Glutamatergic neuron (in vitro differentiated cells): ENCODE measurements around the gene STMN3. TPM values are rescaled to one million over a fixed set of nuclear protein-coding genes. Genes with fewer than 3 reads are reported as not detected.
"Not testable (repeated sequence)": the region's sequence is repeated elsewhere in the genome, so short reads cannot be mapped to it uniquely, and the experiment has no call there.

ENCODE experiments used
- DNase-seq: peaks from one replicate; pipeline ENCODE4 v3.0.0; 2022
- H3K27ac Mint-ChIP-seq: one replicate; pipeline ENCODE4 v1.8.0; 2020; ENCODE audit warnings: mild to moderate bottlenecking, mixed read lengths, inconsistent platforms; ENCODE audit not compliant: unreplicated experiment
- H3K27me3 Mint-ChIP-seq: one replicate; pipeline ENCODE4 v1.8.0; 2020; ENCODE audit warnings: mild to moderate bottlenecking, moderate library complexity, mixed read lengths, inconsistent platforms; ENCODE audit not compliant: unreplicated experiment
- H3K36me3 Mint-ChIP-seq: one replicate; pipeline ENCODE4 v1.8.0; 2020; ENCODE audit warnings: mild to moderate bottlenecking, mixed read lengths, inconsistent platforms; ENCODE audit not compliant: unreplicated experiment
- H3K4me1 Mint-ChIP-seq: one replicate; pipeline ENCODE4 v1.8.0; 2020; ENCODE audit warnings: mild to moderate bottlenecking, low read depth, mixed read lengths, inconsistent platforms; ENCODE audit not compliant: unreplicated experiment
- H3K4me3 Mint-ChIP-seq: one replicate; pipeline ENCODE4 v1.8.0; 2020; ENCODE audit warnings: mild to moderate bottlenecking, mixed read lengths, inconsistent platforms; ENCODE audit not compliant: unreplicated experiment
- H3K9me3 Mint-ChIP-seq: one replicate; pipeline ENCODE4 v1.8.0; 2020; ENCODE audit warnings: mild to moderate bottlenecking, moderate library complexity, mixed read lengths, inconsistent platforms; ENCODE audit not compliant: unreplicated experiment
- total RNA-seq: library from RNA; stranded (reverse); fragmentation: NEBNext Ultra II Directional; extraction: Animal tissue kit (Norgen Biotek cat#: 25700); gene quantifications from one replicate; pipeline ENCODE4 v1.2.1, GENCODE V29; 2021; ENCODE audit not compliant: unreplicated experiment
- TF ChIP-seq, protein P1 (sequence below): fragments of 200-600 bp; sonication (generic); IDR thresholded peaks from one replicate; pipeline ENCODE4 v1.5.0; 2021; ENCODE audit not compliant: partially characterized antibody, unreplicated experiment

STMN3 gene
- total RNA-seq, 1 donor from 2014 or later, result 459 TPM

DNA sequence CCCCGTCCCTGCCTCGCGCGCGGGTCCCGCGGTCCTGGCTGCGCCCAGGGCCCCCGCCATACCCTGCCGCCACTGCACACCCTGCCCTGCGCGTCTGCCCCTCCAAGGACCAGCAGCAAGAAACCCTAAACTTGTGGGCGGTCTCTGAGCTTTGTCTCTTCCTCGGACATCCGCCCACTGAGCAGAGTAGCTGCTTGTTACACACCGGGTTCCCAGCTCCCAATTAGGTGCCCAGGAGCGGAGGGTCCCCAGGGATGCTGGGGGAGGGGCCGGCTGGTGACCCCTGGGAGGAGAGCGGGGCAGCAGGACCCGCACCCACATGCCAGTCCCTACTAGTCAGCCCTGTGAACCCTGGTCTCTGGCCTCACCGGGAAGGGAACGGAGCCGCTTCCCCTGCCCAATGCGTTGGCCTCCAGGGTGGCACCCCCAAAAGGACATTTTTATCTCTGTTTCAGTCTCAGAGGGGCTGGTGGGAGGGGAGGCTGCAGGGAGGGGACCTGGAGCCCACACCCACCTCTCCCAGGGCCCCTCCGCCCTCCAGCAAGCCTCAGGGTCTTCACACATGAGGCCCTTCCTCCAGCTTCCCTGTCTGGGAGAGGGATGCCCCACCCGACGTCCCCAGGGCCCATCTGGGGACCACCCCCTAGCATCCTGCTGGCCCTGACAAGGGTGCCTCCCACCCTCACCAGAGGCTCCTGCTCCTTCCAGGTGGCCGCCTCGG lies 10.5 kb downstream of the STMN3 start:
- Mint-ChIP-seq H3K27me3 (peaks cover 22% of the 10 kb centered on the region), H3K9me3 (peaks cover 16% of the 10 kb centered on the region), H3K4me3 (peak overlapping the region; percentile 75), H3K4me1 (peaks cover 18% of the 10 kb centered on the region), H3K27ac (peak overlapping the region; percentile 84), H3K36me3 (no peaks in the 10 kb centered on the region)
- peak; percentile 50 for DNase-seq
- TF ChIP-seq, protein P1, sequence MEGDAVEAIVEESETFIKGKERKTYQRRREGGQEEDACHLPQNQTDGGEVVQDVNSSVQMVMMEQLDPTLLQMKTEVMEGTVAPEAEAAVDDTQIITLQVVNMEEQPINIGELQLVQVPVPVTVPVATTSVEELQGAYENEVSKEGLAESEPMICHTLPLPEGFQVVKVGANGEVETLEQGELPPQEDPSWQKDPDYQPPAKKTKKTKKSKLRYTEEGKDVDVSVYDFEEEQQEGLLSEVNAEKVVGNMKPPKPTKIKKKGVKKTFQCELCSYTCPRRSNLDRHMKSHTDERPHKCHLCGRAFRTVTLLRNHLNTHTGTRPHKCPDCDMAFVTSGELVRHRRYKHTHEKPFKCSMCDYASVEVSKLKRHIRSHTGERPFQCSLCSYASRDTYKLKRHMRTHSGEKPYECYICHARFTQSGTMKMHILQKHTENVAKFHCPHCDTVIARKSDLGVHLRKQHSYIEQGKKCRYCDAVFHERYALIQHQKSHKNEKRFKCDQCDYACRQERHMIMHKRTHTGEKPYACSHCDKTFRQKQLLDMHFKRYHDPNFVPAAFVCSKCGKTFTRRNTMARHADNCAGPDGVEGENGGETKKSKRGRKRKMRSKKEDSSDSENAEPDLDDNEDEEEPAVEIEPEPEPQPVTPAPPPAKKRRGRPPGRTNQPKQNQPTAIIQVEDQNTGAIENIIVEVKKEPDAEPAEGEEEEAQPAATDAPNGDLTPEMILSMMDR, result no peak

GRCh38 chr20:63641792-63642523 lies 11.3 kb downstream of the STMN3 start:
- Mint-ChIP-seq H3K4me3 (no peak overlapping the region), H3K27ac (no peak overlapping the region), H3K4me1 (peaks cover 18% of the 10 kb centered on the region), H3K9me3 (peaks cover 16% of the 10 kb centered on the region), H3K27me3 (peaks cover 22% of the 10 kb centered on the region), H3K36me3 (no peaks in the 10 kb centered on the region)
- TF ChIP-seq, protein P1, result peak; percentile 73
- DNase-seq, result peak; percentile 95

GRCh38 chr20:63641146-63641791 lies 12.0 kb downstream of the STMN3 start:
- TF ChIP-seq, protein P1, result no peak
- H3K27ac Mint-ChIP-seq, result no peak overlapping the region
- H3K4me3 Mint-ChIP-seq, result no peak overlapping the region
- no peaks in the 10 kb centered on the region for H3K36me3 Mint-ChIP-seq
- no peak for DNase-seq
- peaks cover 18% of the 10 kb centered on the region for H3K4me1 Mint-ChIP-seq
- H3K9me3 Mint-ChIP-seq, result peaks cover 16% of the 10 kb centered on the region
- H3K27me3 Mint-ChIP-seq, result peaks cover 22% of the 10 kb centered on the region

GRCh38 chr20:63640686-63641085 lies 12.5 kb downstream of the STMN3 start:
- Mint-ChIP-seq H3K27me3 (peaks cover 19% of the 10 kb centered on the region), H3K9me3 (peaks cover 16% of the 10 kb centered on the region), H3K4me1 (peaks cover 15% of the 10 kb centered on the region)
- not testable (repeated sequence) for H3K36me3 Mint-ChIP-seq, DNase-seq, H3K27ac Mint-ChIP-seq, H3K4me3 Mint-ChIP-seq

- no peak overlapping the region for H3K4me3 Mint-ChIP-seq
- peaks cover 19% of the 10 kb centered on the region for H3K27me3 Mint-ChIP-seq
- H3K9me3 Mint-ChIP-seq, result peaks cover 16% of the 10 kb centered on the region
- H3K27ac Mint-ChIP-seq, result no peak overlapping the region
- no peaks in the 10 kb centered on the region for H3K36me3 Mint-ChIP-seq
- H3K4me1 Mint-ChIP-seq, result peaks cover 14% of the 10 kb centered on the region
- TF ChIP-seq, protein P1, result no peak
- no peak for DNase-seq
Observed at GRCh38 chr20:63640086-63640485, 13.1 kb downstream of the STMN3 start.
